ENCODE data around the gene ZNF835. TPM values are rescaled to one million over a fixed set of nuclear protein-coding genes. Genes with fewer than 3 reads are reported as not detected.
"Not testable (repeated sequence)": the region's sequence is repeated elsewhere in the genome, so short reads cannot be mapped to it uniquely, and the experiment has no call there.

ZNF835 gene
- 1 to 10 TPM in 10 of 12 donors, not detected in 2; 1.7 to 5.7 (median 2.4) TPM for polyA plus RNA-seq (ENCODE audit: insufficient read length in 12 of 12)
- long read RNA-seq, donor 1, partial matches to known transcripts: 0 of 2 reads
- long read RNA-seq, donor 1, other reads (novel, unspliced or antisense): 0 of 2 reads
- long read RNA-seq, donor 2, partial matches to known transcripts: 0 of 1 reads
- long read RNA-seq, donor 2, other reads (novel, unspliced or antisense): 0 of 1 reads
- long read RNA-seq, donor 3: 0 reads
- long read RNA-seq, donor 4: 0 reads
- long read RNA-seq, donor 5, partial matches to known transcripts: 0 of 1 reads
- long read RNA-seq, donor 5, other reads (novel, unspliced or antisense): 0 of 1 reads
- long read RNA-seq, donor 6, partial matches to known transcripts: 0 of 2 reads
- long read RNA-seq, donor 6, other reads (novel, unspliced or antisense): 0 of 2 reads
- long read RNA-seq, donor 7: 0 reads
- long read RNA-seq, donor 8, partial matches to known transcripts: 0 of 3 reads
- long read RNA-seq, donor 8, other reads (novel, unspliced or antisense): 0 of 3 reads
- long read RNA-seq, donor 9: 0 reads
- long read RNA-seq, donor 10, partial matches to known transcripts: 0 of 2 reads
- long read RNA-seq, donor 10, other reads (novel, unspliced or antisense): 0 of 2 reads
- long read RNA-seq, donor 11, partial matches to known transcripts: 0 of 1 reads
- long read RNA-seq, donor 11, other reads (novel, unspliced or antisense): 0 of 1 reads

- DNase-seq: peak; percentile 94
Observed at GRCh38 chr19:56671613-56671994, at the start of gene ZNF835. Gene ZNF835, minus strand, starts transcription at chr19:56671757. Its CDS starts 6,559 bp downstream, at chr19:56665198.

DNA sequence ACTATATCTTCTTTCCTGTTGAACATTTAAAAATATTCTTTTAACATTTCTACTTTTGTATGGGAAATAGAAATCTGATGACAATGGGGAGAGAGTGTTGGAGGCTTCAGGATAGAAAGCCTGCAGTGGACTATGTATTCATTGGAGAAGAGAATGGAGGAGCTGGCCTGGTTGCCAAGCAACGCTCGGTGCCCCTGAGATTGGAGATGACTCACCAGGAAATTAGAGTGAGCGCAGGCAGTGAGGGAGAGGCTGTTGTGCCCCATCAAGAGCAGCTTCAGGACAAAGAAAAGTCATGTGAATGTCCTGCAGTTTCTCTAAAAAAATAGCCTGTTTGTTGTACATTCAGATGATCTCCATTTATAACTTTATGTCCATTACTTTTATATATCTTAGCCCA, 48.7 kb upstream of the ZNF835 start:
- no peak for DNase-seq

GRCh38 chr19:56718231-56718630, 46.7 kb upstream of the ZNF835 start:
- no peak for DNase-seq

DNA sequence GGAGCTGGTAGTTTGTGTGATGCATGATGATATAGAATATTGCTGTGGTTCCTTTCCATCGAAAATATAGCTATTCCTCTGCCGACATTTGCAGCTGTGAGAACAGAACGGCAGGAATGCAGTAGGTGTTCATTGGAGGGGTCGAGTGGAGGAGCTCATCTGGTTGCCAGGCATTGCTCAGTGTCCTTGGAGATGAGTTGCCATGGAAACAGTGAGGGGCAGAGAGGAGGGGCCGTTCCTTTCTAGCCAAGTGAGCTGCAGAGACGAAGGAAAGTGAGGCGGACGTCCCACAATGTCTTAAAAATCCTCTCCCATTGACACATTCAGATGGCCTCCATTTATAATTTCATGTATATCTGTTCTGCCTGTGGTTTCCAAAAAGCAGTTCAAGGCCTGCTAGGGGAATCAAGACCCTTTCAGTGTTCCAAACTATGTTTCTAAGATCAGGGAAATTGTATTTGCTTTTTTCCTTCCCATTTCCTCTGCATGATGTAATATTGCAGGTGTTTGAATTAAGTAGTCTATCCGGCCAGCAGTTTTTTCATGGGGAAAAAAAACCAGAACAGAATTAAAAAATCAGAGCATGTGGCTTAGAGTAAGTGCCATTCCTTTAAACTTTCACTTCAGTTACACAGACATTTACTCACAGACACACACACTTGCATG, 41.2 kb upstream of the ZNF835 start:
- peak; percentile 48 for DNase-seq

DNA sequence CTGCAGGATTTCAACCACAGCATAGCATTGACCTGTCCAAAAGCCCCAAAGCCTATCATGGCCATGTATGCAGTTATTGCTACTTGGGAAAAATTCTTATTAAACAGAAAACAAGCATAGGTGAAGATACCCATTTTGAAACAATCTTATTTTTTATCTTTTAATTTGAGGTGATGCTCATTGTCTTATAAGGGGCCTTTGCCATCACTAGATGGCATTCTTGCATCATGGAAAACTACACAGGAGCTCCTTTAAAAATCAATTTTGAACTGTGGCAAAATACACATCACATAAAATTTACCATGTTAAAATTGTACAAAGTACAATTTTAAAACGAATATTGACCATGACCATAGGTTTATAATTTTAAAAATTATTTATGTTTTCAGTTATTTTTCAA, 38.9 kb upstream of the ZNF835 start:
- DNase-seq: no peak

GRCh38 chr19:56707821-56708220, 36.3 kb upstream of the ZNF835 start:
- DNase-seq: no peak

DNA sequence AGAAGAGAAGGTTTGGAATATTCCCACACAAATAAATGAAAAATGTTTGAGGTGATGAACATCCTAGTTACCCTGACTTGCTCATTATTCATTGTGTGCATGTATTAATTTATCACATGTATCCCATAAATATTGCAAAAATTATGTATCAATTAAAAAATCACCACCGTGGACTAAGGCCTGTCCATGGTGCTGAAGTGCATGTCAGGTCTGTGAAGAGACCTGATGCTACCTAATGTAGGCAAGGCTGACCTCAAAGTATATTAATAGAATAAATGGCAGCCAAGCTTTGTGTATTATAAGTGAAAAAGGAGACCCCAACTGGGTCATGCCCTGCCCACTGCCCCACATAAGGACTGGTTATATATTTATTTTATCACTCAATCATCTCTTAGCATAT, 34.4 kb upstream of the ZNF835 start:
- DNase-seq: no peak

- DNase-seq: no peak
Observed at GRCh38 chr19:56701895-56702294, 30.3 kb upstream of the ZNF835 start.

DNA sequence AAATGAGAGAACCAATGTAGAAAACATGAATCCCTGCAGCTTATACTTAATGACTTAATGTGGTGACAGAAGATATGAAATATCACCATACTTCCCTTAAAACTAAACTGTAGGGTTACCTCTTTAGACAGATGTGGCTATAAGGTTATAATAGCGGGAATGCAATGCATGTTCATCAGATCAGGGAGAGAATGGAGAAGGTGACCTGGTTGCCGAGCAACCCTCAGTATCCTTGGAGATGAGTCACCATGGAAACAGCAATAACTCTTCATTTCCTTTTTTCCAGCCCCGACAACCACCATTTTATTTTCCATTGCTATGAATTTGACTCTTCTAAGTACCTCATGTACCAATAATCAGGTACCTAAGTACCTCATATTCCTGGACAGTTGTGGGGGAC, 28.0 kb upstream of the ZNF835 start:
- DNase-seq: no peak

DNA sequence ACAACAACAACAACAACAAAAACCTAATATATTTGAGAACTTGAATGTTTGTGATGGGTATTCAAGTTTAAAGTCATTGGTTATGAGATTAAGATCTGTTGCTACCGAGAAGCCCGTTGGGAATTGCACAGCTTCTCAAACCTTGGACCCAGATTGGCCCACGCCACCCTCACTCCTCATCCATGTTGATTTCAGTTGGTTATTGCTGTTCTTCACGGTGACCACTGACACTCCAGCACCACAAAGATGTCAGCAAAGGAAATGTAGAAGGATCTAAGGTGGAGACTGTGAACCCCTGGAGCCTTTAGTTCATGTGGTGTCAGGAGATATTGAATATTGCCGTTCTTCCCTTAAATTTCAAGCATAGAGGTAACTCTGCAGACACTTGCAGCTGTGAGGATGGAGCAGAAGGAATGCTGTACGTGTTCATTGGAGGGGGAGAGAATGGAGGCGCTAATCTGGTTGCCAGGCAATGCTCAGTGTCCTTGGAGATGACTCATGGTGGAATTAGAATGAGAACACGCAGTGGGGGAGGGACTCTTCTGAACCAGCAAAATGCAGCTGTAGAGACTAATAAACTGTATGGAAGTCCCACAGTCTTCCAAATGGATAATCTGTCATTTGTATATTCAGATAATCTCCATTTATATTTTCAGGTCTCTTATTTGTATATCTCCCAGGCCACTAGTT, 20.8 kb upstream of the ZNF835 start:
- no peak for DNase-seq

- DNase-seq: no peak
Observed at GRCh38 chr19:56690670-56691069, 19.1 kb upstream of the ZNF835 start.

DNA sequence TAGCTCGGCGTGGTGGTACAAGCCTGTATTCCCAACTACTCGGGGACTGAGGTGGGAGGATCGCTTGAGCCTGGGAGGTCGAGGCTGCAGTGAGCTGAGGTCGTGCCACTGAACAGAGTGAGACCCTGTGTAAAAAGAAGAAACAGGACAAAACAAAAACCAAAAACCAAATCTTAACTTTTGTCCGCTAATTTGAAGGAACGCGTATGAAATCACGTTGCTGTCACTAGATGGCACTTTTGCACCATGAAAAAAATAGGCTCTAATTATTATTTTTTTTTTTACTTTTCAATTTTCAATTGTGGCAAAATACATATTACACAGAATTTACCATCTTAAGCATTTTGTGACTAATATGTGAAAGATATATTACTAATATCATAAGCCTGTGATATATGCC, 17.6 kb upstream of the ZNF835 start:
- no peak for DNase-seq

DNA sequence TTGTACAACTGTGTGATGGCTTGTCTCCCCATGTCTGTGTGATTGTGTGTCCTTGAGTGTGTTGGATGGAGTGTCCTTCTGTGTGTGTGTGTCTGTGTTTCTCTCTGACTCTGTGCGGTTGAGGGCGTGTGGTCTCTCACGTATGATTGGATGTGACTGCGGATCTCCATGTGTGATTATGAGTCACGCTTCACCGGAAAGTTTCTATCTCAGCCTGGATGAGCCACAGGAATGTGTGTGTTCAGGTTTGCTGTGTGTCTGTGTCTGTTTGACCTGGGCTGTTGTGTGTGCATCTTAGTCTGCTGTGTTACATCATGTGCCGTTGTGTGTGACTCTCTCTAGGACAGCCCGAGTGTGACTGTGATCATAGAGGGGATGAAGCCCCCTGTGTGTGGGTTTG, 15.5 kb upstream of the ZNF835 start:
- DNase-seq: no peak

- no peak for DNase-seq
Observed at GRCh38 chr19:56683116-56683515, 11.6 kb upstream of the ZNF835 start.

DNA sequence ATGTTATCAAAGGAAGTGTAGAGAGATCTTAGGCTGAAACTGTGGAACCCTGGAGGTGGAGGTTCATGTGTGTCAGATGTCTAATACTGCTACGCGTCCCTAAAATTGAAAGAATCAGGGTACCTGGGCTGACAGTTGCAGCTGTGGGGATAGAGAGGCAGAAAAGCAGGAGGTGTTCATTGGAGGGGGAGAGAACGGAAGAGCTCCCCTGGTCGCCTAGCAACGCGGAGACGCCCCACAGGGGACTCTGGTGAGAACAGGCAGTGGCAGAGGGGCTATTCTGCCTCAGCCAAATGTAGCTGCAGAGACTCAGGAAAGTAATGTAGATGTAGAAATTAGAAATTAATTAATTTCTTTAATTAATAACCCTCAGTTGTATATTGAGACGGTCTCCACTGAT, 10.1 kb upstream of the ZNF835 start:
- no peak for DNase-seq

DNA sequence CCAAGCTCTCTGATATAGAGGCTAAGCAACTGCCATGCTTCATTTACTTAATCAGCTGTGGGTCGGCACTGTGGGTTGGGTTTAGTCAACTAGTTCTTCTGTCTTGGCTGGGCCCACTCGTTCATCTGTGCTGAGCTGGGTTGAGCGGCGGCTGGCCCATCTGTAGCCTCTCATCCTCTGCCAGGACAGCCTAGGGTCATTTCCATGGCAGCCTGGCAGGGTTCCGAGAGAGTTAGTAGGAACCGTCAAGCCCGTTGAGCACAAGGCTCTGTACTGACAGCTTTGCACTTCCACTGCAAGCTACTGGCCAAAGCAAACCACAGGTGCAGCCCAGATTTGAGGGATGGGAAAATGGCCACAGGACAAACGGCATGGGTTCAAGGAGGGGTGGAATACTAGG, 6.6 kb upstream of the ZNF835 start:
- no peak for DNase-seq

DNA sequence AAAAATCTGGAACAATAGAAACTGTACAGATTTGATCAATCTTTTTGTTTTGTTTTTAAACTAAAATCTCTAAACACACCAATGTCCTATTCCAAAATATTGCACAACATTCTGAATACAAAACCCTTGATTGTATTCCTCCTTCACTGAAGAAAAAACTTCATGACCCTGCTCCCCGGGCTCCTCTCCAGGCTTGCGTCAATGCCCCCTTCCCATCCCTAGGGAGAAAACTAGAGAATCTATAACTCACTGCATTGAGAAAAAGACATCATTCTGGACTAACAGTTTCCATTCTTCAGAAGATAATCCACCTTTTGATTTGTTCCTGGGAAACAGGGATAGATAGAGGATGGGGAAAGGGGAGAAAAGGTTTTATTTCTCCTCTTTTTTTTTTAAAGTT, 1.1 kb upstream of the ZNF835 start:
- not testable (repeated sequence) for DNase-seq

- no peak for DNase-seq
Observed at GRCh38 chr19:56670961-56671612, 470 bp downstream of the ZNF835 start.

GRCh38 chr19:56670401-56670960, 1.1 kb downstream of the ZNF835 start:
- no peak for DNase-seq

DNA sequence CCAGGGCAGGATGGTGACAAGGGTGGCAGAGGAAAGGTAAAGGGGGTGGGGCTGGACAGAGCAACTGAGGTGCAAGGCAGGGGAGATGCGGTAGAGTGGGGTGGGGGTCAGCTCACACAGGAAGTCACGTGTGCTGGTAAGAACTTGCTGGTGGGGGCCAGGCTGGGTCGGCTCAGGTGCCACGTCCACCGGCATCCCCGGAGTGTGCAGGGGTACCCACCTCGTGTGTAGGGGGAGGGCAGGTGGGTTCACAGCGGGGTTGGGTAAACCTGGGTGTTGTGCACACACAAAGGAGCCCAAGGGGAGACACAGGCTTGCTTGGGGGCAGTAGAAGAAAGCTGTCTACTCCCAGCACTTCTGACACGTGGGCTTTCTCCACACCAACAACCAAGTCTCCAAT, 2.9 kb downstream of the ZNF835 start:
- DNase-seq: no peak

GRCh38 chr19:56667311-56667870, 4.2 kb downstream of the ZNF835 start:
- DNase-seq: no peak

All from muscle of arm (tissue), 14 donors.